ENCODE measurements around the gene OTULINL.

OTULINL gene

DNA sequence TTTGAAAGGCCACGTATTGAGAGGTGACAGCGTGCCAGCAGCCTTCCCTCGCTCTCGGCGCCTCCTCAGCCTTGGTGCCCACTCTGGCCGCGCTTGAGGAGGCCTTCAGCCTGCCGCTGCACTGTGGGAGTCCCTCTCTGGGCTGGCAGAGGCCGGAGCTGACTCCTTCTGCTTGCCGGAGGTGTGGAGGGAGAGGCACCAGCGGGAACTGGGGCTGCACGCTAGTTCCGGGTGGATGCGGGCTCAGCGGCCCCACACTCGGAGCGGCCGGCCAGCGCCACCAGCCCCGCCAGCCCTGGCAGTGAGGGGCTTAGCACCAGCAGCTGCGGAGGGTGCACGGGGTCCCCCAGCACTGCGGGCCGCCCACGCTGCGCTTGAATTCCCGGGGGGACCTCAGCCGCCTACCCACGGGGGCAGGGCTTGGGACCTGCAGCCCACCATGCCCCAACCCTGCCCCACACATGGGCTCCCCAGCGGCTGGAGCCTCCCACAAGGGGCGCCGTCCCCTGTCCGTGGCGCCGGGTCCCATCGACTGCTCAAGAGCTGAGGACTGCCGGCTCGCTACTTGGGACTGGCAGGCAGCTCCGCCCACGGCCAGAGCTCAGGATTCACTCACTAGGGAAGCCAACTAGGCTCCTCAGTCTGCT, 4.4 kb upstream of the OTULINL start:
- no peak for DNase-seq (ENCODE audit: low spot score)

DNA sequence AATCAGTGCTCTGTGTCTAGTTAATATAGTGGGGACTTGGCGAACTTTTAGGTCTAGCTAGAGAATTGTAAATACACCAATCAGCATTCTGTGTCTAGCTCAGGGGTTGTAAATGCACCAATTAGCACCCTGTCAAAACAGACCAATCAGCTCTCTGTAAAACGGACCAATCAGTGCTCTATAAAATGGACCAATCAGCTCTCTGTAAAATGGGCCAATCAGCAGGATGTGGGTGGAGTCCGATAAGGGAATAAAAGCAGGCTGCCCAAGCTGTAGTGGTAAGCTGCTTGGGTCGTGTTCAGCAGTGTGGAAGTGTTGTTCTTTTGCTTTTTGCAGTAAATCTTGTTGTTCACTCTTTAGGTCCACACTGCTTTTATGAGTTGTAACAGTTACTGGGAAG, 3.6 kb upstream of the OTULINL start:
- DNase-seq (ENCODE audit: low spot score): no peak

DNA sequence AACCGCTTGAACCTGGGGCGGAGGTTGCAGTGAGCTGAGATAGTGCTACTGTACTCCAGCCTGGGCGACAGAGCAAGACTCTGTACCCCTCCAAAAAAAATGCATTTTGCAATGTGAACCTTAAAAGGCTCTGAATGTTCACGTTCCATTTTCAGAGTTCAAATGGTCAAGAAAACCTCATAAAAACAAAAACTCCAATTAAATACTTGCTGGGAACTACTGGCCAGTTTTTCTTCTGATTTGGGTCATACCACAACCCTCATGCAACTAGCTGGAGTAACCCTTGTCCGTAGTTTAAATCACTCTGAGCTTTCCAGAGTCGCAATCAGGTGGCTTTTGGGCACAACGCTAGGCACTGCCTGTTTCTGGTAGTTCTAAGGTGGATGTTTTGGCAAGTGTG, 2.3 kb upstream of the OTULINL start:
- DNase-seq (ENCODE audit: low spot score): no peak

DNA sequence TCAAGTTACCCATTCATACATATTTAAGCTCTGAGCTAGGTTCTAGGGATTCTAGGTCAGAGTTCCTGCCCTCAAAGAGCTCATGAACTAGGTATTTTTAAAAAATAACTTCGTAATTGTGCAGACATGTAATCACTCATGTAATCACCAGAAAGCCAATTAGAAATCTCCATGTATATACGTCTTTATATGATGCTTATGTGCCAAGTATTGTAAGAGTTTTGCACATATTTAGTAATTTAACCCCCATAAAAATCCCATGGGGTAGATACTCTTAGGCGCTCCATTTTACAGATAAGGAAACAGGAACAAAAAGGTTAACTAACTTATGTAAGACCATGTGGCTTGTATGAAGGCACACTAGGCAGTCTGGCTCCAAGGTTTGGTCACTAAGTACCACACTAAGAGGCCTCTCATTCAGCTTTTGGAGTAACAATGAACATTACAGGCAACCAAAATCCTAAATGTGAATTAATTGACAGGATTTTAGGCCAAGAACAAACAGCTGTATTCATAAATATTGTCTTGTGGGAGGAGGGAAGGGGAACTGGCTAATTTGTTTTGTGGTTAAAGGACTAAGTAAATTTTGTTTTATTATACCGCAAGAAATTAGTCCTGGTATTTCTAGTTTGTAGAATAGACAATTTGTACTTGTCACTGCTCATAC, 1.7 kb upstream of the OTULINL start:
- DNase-seq (ENCODE audit: low spot score): no peak

DNA sequence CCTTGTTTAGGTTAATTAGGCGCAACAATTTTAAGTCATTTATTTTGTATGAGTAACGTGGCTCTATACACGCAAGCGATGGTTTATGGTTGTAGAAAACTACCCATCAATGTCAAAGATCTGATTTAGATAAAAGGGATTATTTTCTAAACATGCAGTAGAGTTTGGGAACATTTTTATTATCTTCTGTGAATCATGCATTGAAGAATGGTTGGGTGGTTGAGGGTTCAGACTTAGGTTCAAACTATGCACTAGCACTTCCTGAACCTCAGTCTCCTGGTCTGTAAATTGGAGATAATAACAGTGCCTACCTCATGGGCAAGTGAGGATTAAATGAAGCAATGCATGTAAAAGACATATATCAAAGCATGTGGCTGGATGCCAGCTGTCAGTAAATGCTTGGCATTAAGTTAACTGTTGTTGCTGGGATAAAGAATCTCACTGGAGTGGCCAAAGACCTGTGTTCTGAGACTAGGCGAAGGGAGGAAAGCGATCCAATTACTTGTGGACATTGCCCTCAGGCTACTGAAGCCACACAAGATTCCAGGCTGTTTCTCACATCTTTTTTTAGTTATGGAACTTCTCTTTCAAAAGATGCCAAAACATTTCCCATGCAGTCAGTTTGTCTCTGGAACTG, 1.1 kb upstream of the OTULINL start:
- DNase-seq (ENCODE audit: low spot score): no peak

DNA sequence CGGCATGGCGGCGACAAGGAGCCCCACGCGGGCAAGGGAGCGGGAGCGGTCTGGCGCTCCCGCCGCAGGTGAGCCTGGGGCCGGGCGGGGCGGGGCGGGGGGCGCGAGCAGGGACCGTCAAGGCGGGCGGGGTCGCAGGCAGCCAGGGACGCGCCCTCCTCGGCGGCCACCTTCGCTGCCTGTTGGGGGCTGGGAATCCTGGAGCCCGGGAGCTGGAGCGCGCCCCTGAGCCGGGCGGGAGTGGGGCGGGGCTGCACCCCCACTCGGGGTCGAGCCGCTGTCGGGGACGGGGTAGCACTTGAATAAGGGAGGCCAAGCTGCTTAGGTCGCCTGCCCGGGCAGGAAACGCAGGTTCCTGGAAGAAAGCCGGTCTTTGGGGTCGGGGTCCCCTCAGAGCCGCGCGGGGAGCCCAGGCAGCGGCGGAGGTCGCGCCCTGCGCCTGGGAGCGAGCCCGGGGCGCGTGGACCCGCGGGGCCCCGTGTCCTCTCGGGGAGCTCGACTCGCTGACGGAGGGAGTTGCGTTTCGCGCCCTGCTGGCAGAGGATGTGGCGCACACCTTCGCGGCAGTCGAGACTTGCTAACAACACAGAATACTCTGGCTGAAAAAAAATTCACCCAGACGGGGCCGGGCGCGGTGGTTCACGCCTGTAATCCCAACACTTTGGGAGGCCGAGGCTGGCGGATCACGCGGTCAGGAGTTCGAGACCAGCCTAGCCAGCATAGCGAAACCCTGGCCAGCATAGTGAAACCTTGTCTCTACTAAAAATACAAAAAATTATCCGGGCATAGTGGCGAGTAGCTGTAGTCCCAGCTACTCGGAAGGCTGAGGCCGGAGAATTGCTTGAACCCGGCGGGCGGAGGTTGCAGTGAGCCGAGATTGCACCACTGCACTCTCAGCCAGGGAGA, 552 bp downstream of the OTULINL start:
- DNase-seq (ENCODE audit: low spot score): peak; percentile 83

DNA sequence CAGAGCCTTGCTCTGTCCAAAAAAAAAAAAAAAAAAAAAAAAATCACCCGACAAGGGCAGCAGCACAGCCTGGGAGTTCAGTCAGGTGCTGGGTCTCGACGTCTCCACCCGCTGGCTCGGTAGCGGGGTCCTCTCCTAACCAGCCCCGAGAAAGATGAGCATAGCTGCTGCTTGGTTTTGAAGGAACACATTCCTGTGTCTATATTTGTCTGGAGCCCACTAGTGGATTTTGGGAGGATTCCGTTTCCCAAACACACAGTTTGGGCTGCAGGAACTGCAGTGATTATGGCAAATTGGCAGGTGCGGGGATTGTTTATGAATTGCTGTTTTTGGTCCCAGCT, 1.2 kb downstream of the OTULINL start:
- DNase-seq (ENCODE audit: low spot score): no peak

DNA sequence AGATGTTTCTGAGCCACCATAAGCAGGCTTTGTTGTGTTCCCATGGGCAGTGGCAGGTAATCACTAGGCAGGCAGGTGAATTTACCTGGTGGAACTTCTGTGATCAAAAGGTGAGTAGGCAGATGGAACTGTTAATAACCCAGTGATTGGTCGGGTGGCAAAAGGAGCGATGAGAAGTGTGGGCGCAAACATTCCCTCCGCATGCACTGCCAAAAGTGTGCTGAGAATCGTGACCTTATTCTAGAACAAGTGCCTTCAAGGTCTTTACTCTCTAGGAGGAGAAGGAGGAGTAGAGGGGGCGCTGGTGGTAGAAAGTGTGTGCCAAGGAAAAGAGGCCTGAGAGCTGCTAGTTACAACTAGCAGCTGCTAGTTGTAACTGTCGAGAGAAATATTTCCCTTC, 3.3 kb downstream of the OTULINL start:
- DNase-seq (ENCODE audit: low spot score): no peak

DNA sequence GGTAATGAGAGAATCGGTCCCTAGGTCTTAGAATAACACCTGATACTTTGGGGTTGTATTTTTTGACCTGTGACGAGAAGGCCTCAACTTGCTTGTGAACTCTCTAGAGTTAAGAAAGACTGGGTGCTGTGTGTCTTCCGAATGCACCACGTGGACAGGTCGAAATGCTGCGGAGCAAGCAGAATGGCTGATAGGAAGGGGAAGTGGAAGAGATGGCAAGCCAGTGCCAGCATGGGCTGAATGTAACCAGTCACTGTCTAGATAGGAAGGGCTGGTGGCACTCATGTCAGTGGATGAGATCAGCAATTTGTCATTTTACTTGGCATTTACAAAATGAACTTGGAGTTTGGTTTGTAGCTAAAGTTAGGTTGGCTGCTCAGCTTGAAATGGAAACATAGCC, 5.6 kb downstream of the OTULINL start:
- DNase-seq (ENCODE audit: low spot score): no peak

DNA sequence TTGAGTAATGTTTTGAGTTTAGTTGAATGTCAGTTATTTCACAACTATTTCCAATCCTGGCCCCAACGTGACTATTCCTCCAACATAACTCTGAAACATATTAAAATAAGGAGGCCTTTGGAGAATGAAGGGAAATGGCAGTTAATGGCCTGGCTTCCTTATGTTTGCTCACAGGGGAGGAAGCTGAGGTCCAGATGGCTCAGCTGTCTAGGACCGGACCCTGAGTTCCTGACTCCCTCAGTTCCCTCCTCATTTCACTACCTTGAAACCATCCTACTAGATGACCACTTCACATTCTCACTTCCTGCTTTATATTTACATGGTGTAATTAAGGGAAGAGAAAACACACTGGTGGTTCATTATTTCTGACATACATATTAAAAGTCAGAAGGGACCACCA, 6.6 kb downstream of the OTULINL start:
- DNase-seq (ENCODE audit: low spot score): no peak

DNA sequence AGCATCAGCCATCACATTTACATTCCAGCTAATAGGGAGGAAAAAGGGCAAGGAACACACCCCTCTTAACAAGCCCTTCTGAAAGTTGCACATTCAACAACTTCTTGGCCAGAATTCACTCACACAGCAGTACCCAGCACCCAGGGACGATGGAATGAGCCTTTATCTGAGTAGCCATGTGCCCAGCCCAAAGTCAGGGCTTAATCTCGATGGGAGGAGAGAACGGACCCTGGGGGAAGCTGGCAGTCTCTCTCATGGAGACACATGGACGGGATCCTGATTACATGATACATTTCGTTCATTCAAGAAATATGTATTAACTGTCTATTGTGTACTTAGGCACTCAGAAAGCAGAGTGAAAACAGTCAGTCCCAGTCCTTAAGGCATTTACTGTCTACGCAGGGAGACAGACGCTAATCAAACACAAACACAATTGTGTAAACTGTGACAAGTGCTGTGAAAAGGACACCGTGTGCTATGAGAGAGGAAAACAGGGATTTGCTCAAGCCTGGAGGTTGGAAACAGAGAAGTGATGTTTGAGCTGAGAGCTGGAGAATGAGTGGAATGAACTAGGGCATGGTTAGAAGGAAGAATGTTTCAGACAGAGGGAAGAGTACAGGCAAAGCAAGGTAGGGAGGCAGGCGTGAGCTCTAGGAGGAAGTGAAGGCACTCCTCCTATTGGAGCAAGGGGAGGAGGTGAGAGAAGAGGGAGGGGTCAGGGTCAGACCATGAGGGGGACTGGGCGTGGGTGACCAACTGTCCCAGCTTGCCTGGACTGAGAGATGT, 7.4 kb downstream of the OTULINL start:
- DNase-seq (ENCODE audit: low spot score): no peak

DNA sequence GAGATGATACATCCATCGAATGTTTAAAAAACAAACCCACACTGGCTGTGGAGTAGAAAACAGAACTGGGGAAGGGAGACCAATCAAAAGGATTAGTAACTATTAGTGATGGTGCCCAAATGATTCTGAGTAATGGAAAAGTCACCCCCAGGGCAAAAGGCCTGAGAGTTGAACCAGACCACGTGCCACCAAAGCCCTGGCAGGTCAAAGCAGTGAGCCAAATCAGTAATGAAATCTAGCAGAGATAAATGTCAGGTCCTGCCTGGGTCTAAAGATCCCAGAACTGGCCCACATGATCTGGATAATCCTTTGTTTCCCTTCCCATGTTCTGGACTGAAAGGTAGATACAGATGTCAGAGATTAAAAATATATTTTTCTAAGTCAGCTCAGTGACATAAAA, 9.4 kb downstream of the OTULINL start:
- no peak for DNase-seq (ENCODE audit: low spot score)

DNA sequence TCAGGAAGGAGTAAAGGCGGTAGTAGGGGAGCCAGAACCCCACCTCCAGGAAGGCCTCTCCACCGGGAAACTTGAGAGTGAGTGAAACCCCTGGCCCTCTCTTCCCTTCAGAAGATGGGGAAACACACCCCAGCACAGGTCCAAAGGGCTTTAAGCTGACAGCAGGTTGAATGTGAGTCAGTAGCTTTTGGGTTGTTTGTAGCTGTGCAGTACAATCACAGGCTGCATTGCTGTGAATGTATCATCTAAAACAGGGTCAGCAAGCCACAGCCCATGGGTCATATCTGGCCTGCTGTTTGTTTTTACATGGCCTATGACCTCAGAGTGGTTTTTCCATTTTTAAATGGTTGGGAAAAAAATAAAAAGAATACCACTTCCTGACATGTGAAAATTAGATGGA, 10.0 kb downstream of the OTULINL start:
- no peak for DNase-seq (ENCODE audit: low spot score)

DNA sequence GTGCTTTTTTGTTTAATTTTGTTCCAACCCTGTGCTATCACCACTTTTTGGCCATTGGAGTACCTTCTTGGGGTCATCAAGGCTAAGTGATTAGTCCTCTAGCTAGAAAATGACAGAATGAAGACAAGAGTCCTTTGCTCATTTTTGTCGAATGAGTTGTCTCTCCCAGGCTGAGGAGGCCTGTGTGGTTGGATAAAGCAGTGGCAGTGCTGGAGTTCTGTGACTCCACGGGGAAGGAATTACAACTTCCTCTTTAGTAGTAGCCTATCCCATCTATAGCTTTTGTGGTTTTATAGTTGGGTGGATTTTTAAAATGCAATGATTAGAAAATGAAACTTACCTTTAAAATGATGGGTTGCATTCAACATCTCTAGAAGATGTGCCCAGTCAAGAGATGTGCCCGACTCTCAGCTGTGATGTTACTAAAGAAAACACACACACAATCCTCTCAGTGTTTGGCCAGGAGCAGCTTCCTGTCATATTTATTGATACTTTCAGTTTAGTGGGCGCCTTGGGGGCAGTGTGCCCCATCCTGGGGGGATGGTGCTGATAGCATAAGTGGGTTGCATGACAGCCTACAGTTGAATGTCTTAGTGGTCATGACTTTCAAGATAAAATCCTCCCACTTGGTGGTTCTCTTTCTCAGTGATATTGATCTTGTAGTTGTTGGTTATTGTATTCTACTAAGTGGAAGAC, 11.9 kb downstream of the OTULINL start:
- peak; percentile 27 for DNase-seq (ENCODE audit: low spot score)

DNA sequence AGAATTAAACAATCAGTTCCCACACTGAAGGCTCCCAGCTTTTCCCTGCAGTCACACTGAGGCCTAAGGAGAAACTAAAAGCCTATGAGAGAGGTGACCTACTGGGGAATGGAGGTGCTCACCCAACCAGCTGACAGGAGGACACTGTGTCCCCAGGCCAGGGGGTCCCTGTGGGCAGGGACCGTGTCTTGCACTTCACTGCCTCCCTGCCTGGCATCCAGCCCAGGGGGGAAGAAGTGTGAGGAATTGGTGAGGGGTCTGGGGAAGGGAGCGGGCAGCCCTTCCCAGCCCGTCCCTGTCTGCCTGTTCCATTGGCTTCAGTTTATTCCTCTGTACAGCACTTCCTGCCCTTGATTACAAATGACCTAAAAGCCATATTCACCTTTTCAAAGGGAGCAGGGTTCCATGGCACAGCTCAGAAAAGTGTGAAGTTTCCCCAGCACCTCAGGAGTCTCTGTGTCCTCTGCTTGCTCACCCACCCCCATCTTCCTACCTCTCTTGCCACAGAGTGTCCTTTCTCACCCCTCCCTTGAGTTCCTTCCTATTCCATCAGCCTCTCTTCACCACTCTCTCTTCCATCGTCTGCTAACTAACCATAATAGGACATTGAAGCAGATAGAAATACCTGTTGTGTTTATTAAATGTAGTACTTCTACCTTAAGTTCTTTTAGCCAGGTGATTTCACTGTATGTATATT, 12.9 kb downstream of the OTULINL start:
- DNase-seq (ENCODE audit: low spot score): no peak

DNA sequence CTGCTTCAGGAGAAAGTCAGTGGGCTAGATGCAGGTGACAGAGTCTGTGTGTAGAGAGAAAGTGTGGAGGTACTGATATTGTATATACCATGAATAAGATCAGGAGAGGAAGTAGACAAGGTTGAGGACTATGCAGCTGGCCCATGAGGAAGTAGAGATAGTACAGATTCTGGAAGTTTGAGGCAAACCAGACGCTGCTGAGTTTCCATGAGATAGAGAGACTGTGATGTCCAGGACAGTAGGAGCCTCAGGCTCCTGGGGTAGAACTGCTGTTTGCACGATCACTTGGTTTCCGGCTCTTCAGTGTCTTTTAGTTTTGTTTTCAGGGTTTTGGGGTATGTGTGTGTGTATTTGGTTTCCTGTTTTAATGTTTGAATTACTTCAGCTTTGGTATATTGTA, 13.6 kb downstream of the OTULINL start:
- peak; percentile 64 for DNase-seq (ENCODE audit: low spot score)

DNA sequence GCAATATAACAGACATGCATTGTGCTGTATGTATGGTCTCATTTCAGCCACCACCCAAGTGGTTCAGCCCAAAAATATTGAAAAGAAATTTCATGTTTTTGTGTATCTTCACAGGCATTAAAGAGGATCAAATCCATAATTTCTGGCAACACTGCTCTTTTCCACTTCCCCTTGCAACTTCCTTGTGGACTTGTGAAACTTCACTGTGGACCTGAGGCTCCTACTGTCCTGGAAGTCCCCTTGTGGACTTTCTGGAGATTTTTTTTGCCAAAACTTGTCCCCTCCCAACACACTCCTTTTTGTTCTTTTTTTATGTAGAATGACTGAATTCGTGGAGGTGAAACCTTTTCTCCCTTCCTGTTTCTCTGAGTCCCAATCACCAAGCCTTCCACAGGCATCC, 14.3 kb downstream of the OTULINL start:
- no peak for DNase-seq (ENCODE audit: low spot score)

DNA sequence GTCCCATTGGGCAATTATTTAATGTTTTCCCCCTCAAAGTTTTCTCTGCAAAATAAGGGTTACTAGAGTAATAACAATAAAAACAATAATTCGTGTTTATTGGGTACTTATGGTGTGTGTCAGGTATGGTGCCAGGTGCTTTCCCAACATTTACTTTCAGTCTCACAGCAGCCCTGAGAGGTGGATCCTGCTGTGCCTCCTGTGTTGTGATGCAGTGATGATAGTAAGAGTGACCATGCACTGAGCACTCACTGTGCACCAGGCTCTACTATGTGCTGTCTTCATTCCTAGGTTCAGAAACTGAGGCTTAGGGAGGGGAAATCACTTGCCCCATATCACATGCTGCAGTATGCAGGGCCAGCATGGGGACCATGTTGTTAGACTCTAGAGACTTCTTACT, 15.5 kb downstream of the OTULINL start:
- no peak for DNase-seq (ENCODE audit: low spot score)

DNA sequence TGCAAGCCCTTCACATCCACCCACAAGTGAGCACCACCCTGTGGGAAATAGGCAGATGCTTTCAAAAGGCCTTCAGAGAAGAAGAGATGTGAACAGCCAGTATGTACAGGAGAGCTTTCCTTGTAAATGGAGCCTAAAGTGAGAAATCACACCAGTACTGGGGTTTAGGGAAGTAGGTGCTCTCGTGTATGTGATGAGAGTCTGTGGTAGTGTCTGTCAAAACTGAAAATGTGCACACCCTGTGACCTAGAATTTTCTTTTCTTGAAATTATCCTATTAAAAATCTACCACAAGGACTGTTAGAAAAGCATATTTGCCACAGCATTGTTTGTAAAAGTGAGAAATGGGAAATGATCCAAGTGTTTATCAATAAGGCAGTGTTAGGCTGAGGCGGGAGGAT, 16.6 kb downstream of the OTULINL start:
- no peak for DNase-seq (ENCODE audit: low spot score)

DNA sequence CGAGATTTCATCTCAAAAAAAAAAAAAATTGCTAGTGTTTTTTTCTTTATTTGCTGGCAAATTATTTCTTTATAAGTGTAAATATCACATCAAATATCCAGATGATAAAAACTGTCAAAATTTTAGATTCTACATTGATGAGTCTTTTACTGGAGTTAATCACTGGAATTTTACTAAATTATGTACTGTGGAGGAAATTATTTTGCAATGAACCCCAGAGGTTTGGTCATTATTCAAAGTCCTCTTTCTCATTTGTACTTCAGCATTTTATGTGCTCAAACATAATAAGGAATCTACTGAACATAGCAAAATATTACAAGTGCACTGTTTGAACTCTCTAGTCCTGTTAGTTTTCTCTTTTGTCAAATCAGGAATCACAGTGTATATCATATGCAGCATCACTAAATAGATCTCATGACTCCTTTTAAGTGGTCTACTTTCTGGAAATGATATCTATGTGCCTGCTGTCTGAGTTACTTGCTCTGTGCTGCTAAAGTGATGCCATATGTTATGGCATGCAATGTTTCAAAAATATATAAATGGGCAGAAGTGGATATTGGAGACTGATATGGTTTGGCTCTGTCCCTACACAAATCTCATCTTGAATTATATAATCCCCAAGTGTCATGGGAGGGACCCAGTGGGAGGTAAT, 18.0 kb downstream of the OTULINL start:
- no peak for DNase-seq (ENCODE audit: low spot score)
